ENCODE data around the gene CEP104. TPM values are rescaled to one million over a fixed set of nuclear protein-coding genes. Genes with fewer than 3 reads are reported as not detected.

The CEP104 gene
- polyA plus RNA-seq, 1 of the 3 experiments (the other 2 are of a cell fraction) = 19.2 TPM

DNA sequence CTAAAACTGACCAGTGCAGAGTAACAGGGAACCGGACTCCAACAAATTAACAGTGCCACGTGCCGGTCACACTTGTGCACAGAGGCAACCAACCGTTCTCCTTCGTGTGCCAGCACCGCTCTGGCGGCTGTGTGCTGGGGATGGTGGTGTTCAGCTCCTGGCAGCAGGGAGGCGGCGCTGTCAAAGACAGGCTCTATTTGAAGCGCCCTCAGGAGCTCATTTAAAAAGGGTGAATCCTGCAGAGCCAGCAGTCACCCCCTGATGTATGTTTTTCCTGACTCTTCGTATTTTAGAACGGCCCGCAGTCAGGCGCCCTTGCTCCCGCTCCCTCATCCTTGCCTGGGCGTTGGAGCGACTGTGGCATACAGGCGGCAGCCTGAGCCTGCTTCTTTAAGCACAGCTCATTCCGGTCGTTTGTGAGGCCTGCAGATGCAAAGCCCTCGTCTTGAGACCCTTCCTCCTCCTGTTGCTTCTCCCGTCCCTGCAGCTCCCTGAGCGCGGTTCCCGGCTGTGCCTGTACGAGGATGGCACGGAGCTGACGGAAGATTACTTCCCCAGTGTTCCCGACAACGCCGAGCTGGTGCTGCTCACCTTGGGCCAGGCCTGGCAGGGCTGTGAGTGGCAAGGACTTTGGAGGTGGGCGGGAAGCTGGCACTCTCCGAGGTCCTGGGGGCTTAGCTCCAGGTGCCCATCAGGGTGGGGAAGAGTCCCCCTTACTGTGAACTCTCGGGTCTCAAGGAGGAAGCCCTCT, 1.4 kb upstream of the CEP104 start:
- peaks cover 4 to 16% of the 10 kb centered on the region in 2 experiments; a peak in 1 of 4 replicates for H3K4me1 ChIP-seq (ENCODE audit: control insufficient read depth in 1 of 2, insufficient read depth in 2 of 2, low read depth in 1 of 2, low read length in 1 of 2)
- 91% methylated on average over 17 of the region's 34 CpGs for WGBS (ENCODE audit: low lambda C conversion rate)
- no peaks in the 10 kb centered on the region for H3K9me2 ChIP-seq
- no peak overlapping the region for H2AFZ ChIP-seq (ENCODE audit: low read depth)
- peaks cover 37% of the 10 kb centered on the region for H3K79me2 ChIP-seq (ENCODE audit: insufficient read depth)
- peak overlapping the region; percentile 76 to 88; a peak in 2 of 4 replicates for H3K4me3 ChIP-seq (ENCODE audit: low read depth in 2 of 2, low read length in 1 of 2)
- ChIA-PET POLR2A (no interaction called here), CTCF (interaction anchor here (0.7 to 2.0 kb wide), 5 partner anchors 9 to 83 kb away, joined by 3 to 5 read pairs (median 4); no protein-coding TSS in a partner anchor)
- no peaks in the 10 kb centered on the region for H3K27me3 ChIP-seq (ENCODE audit: insufficient read depth)
- H3F3A ChIP-seq (replicated peaks; ENCODE audit: insufficient read depth) = no peaks in the 10 kb centered on the region
- no peak overlapping the region; the same call in 1 of the 2 replicates for H3K9ac ChIP-seq
- no peak overlapping the region for H3K27ac ChIP-seq (ENCODE audit: low read depth in 2 of 2, low read length in 1 of 2)
- peak overlapping the region; percentile 96 for H3K4me2 ChIP-seq
- H3K9me3 ChIP-seq = no peaks in the 10 kb centered on the region
- no peaks in the 10 kb centered on the region for H3K36me3 ChIP-seq (replicated peaks in 1 of 2; ENCODE audit: control insufficient read depth in 1 of 2, insufficient read depth in 2 of 2, low read length in 1 of 2)
- TF ChIP-seq CHD2 (IDR thresholded peaks at IDR 0.05; ENCODE audit: low read length, partially characterized antibody) = no peak
- TF ChIP-seq, protein P1, sequence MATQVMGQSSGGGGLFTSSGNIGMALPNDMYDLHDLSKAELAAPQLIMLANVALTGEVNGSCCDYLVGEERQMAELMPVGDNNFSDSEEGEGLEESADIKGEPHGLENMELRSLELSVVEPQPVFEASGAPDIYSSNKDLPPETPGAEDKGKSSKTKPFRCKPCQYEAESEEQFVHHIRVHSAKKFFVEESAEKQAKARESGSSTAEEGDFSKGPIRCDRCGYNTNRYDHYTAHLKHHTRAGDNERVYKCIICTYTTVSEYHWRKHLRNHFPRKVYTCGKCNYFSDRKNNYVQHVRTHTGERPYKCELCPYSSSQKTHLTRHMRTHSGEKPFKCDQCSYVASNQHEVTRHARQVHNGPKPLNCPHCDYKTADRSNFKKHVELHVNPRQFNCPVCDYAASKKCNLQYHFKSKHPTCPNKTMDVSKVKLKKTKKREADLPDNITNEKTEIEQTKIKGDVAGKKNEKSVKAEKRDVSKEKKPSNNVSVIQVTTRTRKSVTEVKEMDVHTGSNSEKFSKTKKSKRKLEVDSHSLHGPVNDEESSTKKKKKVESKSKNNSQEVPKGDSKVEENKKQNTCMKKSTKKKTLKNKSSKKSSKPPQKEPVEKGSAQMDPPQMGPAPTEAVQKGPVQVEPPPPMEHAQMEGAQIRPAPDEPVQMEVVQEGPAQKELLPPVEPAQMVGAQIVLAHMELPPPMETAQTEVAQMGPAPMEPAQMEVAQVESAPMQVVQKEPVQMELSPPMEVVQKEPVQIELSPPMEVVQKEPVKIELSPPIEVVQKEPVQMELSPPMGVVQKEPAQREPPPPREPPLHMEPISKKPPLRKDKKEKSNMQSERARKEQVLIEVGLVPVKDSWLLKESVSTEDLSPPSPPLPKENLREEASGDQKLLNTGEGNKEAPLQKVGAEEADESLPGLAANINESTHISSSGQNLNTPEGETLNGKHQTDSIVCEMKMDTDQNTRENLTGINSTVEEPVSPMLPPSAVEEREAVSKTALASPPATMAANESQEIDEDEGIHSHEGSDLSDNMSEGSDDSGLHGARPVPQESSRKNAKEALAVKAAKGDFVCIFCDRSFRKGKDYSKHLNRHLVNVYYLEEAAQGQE (IDR thresholded peaks at IDR 0.05; ENCODE audit: low read depth, low read length) = no peak
- TF ChIP-seq, protein P2, sequence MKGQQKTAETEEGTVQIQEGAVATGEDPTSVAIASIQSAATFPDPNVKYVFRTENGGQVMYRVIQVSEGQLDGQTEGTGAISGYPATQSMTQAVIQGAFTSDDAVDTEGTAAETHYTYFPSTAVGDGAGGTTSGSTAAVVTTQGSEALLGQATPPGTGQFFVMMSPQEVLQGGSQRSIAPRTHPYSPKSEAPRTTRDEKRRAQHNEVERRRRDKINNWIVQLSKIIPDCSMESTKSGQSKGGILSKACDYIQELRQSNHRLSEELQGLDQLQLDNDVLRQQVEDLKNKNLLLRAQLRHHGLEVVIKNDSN (IDR thresholded peaks at IDR 0.05; ENCODE audit: borderline replicate concordance, low read depth) = no peak
- no peak for TF ChIP-seq SMC3 (IDR thresholded peaks at IDR 0.05; ENCODE audit: low read depth, low read length)
- TF ChIP-seq RCOR1 (IDR thresholded peaks at IDR 0.05; ENCODE audit: low read length) = no peak
- no peak for TF ChIP-seq EP300 (IDR thresholded peaks at IDR 0.05; ENCODE audit: borderline replicate concordance in 1 of 2, low read depth in 1 of 2, low read length in 1 of 2)
- no peak for TF ChIP-seq SIN3A (IDR thresholded peaks at IDR 0.05; ENCODE audit: borderline replicate concordance, low read depth, low read length)
- no peak for TF ChIP-seq FOSL2 (IDR thresholded peaks at IDR 0.05; ENCODE audit: borderline replicate concordance, low read depth)
- TF ChIP-seq, protein P3, sequence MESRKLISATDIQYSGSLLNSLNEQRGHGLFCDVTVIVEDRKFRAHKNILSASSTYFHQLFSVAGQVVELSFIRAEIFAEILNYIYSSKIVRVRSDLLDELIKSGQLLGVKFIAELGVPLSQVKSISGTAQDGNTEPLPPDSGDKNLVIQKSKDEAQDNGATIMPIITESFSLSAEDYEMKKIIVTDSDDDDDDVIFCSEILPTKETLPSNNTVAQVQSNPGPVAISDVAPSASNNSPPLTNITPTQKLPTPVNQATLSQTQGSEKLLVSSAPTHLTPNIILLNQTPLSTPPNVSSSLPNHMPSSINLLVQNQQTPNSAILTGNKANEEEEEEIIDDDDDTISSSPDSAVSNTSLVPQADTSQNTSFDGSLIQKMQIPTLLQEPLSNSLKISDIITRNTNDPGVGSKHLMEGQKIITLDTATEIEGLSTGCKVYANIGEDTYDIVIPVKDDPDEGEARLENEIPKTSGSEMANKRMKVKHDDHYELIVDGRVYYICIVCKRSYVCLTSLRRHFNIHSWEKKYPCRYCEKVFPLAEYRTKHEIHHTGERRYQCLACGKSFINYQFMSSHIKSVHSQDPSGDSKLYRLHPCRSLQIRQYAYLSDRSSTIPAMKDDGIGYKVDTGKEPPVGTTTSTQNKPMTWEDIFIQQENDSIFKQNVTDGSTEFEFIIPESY (IDR thresholded peaks at IDR 0.05; ENCODE audit: borderline replicate concordance, low read depth) = no peak
- TF ChIP-seq RXRA (IDR thresholded peaks at IDR 0.05; ENCODE audit: borderline replicate concordance, low read depth) = no peak
- peaks cover 9% of the 10 kb centered on the region; the same call in 1 of the 2 replicates for H4K20me1 ChIP-seq (ENCODE audit: insufficient read depth)
- peak; percentile 52 for DNase-seq

All from SK-N-SH (cell line).